WTC11 (cell line): ENCODE measurements around the gene SLC22A31.

Experiments
- CREB1 ChIP-seq: sonication (generic); formaldehyde crosslinking; IDR thresholded peaks from 2 replicates; pipeline ENCODE4 v1.8.0; 2023; ENCODE audit warnings: mild to moderate bottlenecking, missing genetic modification reagents
- CREM ChIP-seq: sonication (generic); formaldehyde crosslinking; IDR thresholded peaks from 2 replicates; pipeline ENCODE4 v1.8.1; 2022; ENCODE audit warnings: mild to moderate bottlenecking, missing genetic modification reagents, moderate library complexity
- CTCF ChIP-seq: fragments of 200-600 bp; IDR thresholded peaks from 2 replicates; pipeline ENCODE4 v1.8.0; 2022; ENCODE audit warnings: antibody characterized with exemption
- FOXJ3 ChIP-seq: sonication (generic); formaldehyde crosslinking; IDR thresholded peaks from 2 replicates; pipeline ENCODE4 v1.9.0; 2021; ENCODE audit warnings: missing genetic modification reagents, mild to moderate bottlenecking, borderline replicate concordance
- GABPB1 ChIP-seq: sonication (generic); formaldehyde crosslinking; IDR thresholded peaks from 2 replicates; pipeline ENCODE4 v1.8.1; 2023; ENCODE audit warnings: mild to moderate bottlenecking, missing genetic modification reagents
- JUN ChIP-seq: sonication (generic); formaldehyde crosslinking; IDR thresholded peaks from 2 replicates; pipeline ENCODE4 v1.8.0; 2023; ENCODE audit warnings: mild to moderate bottlenecking, missing genetic modification reagents
- KAT7 ChIP-seq: sonication (generic); formaldehyde crosslinking; IDR thresholded peaks from 2 replicates; pipeline ENCODE4 v1.8.1; 2023; ENCODE audit warnings: missing genetic modification reagents, mild to moderate bottlenecking, borderline replicate concordance
- MAX ChIP-seq: sonication (generic); formaldehyde crosslinking; IDR thresholded peaks from 2 replicates; pipeline ENCODE4 v1.8.0; 2022; ENCODE audit warnings: mild to moderate bottlenecking, missing genetic modification reagents
- PRDM15 ChIP-seq: sonication (generic); formaldehyde crosslinking; IDR thresholded peaks from 2 replicates; pipeline ENCODE4 v1.8.0; 2022; ENCODE audit warnings: missing genetic modification reagents
- USF2 ChIP-seq: sonication (generic); formaldehyde crosslinking; IDR thresholded peaks from 2 replicates; pipeline ENCODE4 v1.8.1; 2023; ENCODE audit warnings: mild to moderate bottlenecking, missing genetic modification reagents, moderate library complexity
- ZBTB21 ChIP-seq: sonication (generic); formaldehyde crosslinking; IDR thresholded peaks from 2 replicates; pipeline ENCODE4 v1.8.1; 2023; ENCODE audit warnings: mild to moderate bottlenecking, missing genetic modification reagents, borderline replicate concordance
- ZNF232 ChIP-seq: sonication (generic); formaldehyde crosslinking; IDR thresholded peaks from 2 replicates; pipeline ENCODE4 v1.8.0; 2022; ENCODE audit warnings: mild to moderate bottlenecking, missing genetic modification reagents
- ZNF263 ChIP-seq: sonication (generic); formaldehyde crosslinking; IDR thresholded peaks from 2 replicates; pipeline ENCODE4 v1.8.1; 2022; ENCODE audit warnings: low read depth, mild to moderate bottlenecking, moderate library complexity, missing genetic modification reagents

GRCh38 chr16:89217138-89217387 is 16.7 kb upstream of the SLC22A31 start:
- no peak for TF ChIP-seq KAT7 (CRISPR knock-in tag)
- TF ChIP-seq CTCF = no peak
- no peak for TF ChIP-seq PRDM15 (CRISPR knock-in tag)
- no peak for TF ChIP-seq ZBTB21 (CRISPR knock-in tag)
- no peak for TF ChIP-seq ZNF232 (CRISPR knock-in tag)
- TF ChIP-seq CREM (CRISPR knock-in tag) = no peak
- no peak for TF ChIP-seq ZNF263 (CRISPR knock-in tag)
- no peak for TF ChIP-seq USF2 (CRISPR knock-in tag)
- no peak for TF ChIP-seq GABPB1
- TF ChIP-seq FOXJ3 (CRISPR knock-in tag) = no peak
- TF ChIP-seq CREB1 (CRISPR knock-in tag) = no peak
- TF ChIP-seq MAX = no peak
- no peak for TF ChIP-seq JUN (CRISPR knock-in tag)
